ENCODE data around the gene PPIL1. TPM values are rescaled to one million over a fixed set of nuclear protein-coding genes. Genes with fewer than 3 reads are reported as not detected.

The PPIL1 gene
- total RNA-seq, 1 donor from 2014 or later: 24.0 TPM

DNA sequence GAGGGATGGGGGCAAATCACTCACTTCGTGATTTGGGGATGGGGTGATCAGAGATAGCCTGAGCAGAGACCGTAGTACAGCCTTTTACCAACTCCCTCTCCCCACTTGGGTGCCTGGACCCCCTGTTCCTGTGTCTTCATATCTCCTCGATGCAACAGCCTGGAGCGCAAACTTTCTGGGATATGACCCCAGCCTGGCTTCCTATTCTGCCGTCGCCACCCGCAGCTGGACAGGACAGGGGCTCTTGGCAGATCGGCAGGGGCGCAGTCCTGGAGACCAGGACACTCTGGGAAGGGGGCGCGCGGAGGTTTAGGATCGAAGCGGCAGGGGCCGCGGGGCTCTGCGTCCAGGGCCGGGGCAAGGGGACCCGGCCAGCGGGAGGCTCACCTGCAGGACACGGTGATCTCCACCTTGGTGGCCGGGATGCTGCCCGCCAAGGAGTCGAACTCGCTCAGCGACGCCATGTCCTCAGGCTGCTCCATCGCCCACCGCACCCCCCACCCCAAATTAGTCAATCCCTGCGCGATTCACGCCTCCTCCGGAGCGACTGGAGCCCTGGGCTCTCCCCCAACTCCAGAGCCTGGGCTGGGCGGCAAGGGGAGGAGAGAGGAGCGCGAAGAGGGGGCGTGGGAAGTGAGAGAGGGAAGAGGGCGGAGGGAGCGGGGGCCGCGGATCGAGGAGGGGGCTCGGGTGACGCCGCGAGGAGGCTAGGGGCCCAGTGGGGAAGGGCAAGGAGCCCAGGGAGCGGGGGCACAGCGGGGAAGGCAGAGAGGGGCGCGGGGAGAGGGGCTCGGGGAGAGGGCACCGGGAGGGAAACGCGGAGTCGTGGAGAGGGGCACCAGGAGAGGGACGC, 35.5 kb downstream of the PPIL1 start, which contains the start of gene CPNE5:
Gene CPNE5, minus strand, starts transcription at position 549 of the 853 bp plus-strand sequence. Its CDS starts 67 bp downstream, at position 482.
- H3K36me3 ChIP-seq (ENCODE audit: control insufficient read depth in 3 of 3, insufficient read depth in 3 of 3, low read length in 3 of 3): no peaks in the 10 kb centered on the region
- H3K9me3 ChIP-seq (ENCODE audit: control insufficient read depth in 3 of 3, low read length in 3 of 3): no peaks in the 10 kb centered on the region
- H3K27me3 ChIP-seq (ENCODE audit: control insufficient read depth in 3 of 3, insufficient read depth in 3 of 3, low read length in 3 of 3): peaks cover 0 to 7% (median 0%) of the 10 kb centered on the region in 3 donors
- H3K27ac ChIP-seq (ENCODE audit: low read depth, low read length): no peak within 1 kb of the TSS
- H3K4me3 ChIP-seq (ENCODE audit: low read length in 3 of 3): peak within 1 kb of the TSS; percentile 58 to 61 (median 59)
- H3K9ac ChIP-seq (ENCODE audit: low read depth in 1 of 3, low read length in 3 of 3): peak within 1 kb of the TSS in 2 of 3 donors; percentile 59 to 69
- H3K4me1 ChIP-seq (ENCODE audit: control insufficient read depth in 3 of 3, insufficient read depth in 3 of 3, low read length in 3 of 3): peaks cover 32 to 42% (median 34%) of the 10 kb centered on the region in 3 donors

DNA sequence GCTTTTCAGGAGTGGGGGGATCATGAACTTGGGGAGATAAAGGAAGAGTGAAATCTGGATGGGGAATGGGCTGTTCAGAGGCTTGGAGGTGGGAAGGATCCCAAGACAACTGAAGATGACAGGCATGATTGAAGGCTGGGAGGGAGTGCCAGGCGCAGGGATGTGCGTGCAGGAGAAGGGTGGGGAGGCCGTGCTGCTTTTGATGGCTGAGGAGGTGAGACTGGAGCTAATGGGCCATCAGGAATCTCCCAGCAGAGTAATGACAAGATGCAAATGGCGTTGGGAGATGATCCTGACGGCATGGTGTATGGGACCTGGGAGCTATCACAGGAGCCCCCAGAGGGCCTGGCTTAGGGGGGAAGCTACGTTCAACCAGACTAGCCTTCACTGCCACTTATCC, 36.9 kb downstream of the PPIL1 start:
- Histone ChIP-seq H3K9me3 (ENCODE audit: control insufficient read depth in 3 of 3, low read length in 3 of 3) (no peaks in the 10 kb centered on the region), H3K27ac (ENCODE audit: low read depth, low read length) (no peak overlapping the region), H3K9ac (ENCODE audit: low read depth in 1 of 3, low read length in 3 of 3) (no peak overlapping the region), H3K4me3 (ENCODE audit: low read length in 3 of 3) (no peak overlapping the region), H3K27me3 (ENCODE audit: control insufficient read depth in 3 of 3, insufficient read depth in 3 of 3, low read length in 3 of 3) (peaks cover 0 to 7% (median 0%) of the 10 kb centered on the region in 3 donors), H3K4me1 (ENCODE audit: control insufficient read depth in 3 of 3, insufficient read depth in 3 of 3, low read length in 3 of 3) (peaks cover 23 to 29% (median 23%) of the 10 kb centered on the region in 3 donors), H3K36me3 (ENCODE audit: control insufficient read depth in 3 of 3, insufficient read depth in 3 of 3, low read length in 3 of 3) (no peaks in the 10 kb centered on the region)

DNA sequence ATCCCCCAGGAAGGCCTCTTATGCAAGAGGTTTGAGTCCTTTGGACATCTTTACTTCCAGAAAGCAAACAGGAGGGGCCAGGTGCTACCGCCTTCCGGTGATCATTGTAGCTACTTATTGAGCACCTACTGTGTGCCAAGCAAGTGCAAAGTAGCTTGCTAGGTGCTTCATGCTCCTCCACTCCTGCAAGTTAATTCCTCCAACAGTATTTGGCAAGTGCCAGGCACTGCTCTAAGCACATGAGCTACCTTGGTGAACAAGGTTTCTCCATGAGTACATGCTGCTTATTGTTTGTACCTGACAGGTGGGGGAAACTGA, 37.6 kb downstream of the PPIL1 start:
- no peak overlapping the region for H3K4me3 ChIP-seq (ENCODE audit: low read length in 3 of 3)
- no peak overlapping the region for H3K27ac ChIP-seq (ENCODE audit: low read depth, low read length)
- peaks cover 0 to 7% (median 0%) of the 10 kb centered on the region in 3 donors for H3K27me3 ChIP-seq (ENCODE audit: control insufficient read depth in 3 of 3, insufficient read depth in 3 of 3, low read length in 3 of 3)
- no peaks in the 10 kb centered on the region for H3K36me3 ChIP-seq (ENCODE audit: control insufficient read depth in 3 of 3, insufficient read depth in 3 of 3, low read length in 3 of 3)
- no peaks in the 10 kb centered on the region for H3K9me3 ChIP-seq (ENCODE audit: control insufficient read depth in 3 of 3, low read length in 3 of 3)
- H3K9ac ChIP-seq (ENCODE audit: low read depth in 1 of 3, low read length in 3 of 3): no peak overlapping the region
- H3K4me1 ChIP-seq (ENCODE audit: control insufficient read depth in 3 of 3, insufficient read depth in 3 of 3, low read length in 3 of 3): peaks cover 20 to 23% (median 20%) of the 10 kb centered on the region in 3 donors

DNA sequence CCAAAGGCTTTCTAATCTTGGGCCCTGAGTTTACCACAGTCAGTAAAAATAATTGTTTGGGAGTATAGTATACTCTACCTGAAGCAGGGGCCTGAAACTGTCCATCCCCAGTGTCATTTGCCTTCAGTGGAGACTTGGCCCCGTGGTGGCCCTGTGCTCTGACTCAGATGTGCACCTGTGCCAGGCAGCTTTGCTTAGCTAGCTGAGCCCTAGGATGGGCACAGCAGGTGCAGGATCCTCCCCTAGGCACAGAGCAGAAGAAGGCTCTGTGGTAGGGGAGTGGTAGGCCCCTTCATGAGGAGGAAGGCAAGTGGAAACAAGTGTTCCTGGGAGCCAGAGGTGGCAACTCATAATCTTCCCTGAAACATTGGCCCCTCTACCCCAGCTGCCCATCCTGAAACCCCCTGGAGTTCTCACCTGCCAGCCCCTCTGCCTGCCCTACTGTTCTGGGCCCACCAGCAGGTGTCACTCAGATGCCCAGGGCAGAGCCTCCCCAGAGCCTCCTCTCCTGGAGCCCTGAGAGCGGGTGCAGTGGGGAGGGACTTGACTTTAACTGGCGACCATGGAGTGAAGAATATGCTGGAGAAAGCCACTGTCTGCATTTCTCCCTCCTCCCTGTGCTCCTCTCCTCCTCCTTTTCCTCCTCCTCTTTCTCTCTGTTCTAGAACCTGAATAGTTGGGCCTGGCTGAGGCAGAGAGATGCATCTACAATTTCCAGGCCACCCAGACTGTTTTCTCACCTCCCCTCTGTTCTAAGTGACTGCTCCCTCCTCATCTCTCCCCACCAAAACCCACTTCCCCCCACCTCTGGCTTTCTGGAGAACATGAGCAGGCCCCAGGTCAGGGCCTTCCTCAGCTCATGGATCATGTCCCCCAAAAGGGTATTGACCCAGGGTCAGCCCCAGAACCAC, 38.2 kb downstream of the PPIL1 start:
- H3K4me3 ChIP-seq (ENCODE audit: low read length in 3 of 3): no peak overlapping the region
- H3K36me3 ChIP-seq (ENCODE audit: control insufficient read depth in 3 of 3, insufficient read depth in 3 of 3, low read length in 3 of 3): no peaks in the 10 kb centered on the region
- peaks cover 0 to 7% (median 0%) of the 10 kb centered on the region in 3 donors for H3K27me3 ChIP-seq (ENCODE audit: control insufficient read depth in 3 of 3, insufficient read depth in 3 of 3, low read length in 3 of 3)
- no peak overlapping the region for H3K9ac ChIP-seq (ENCODE audit: low read depth in 1 of 3, low read length in 3 of 3)
- no peak overlapping the region for H3K27ac ChIP-seq (ENCODE audit: low read depth, low read length)
- H3K9me3 ChIP-seq (ENCODE audit: control insufficient read depth in 3 of 3, low read length in 3 of 3): no peaks in the 10 kb centered on the region
- peaks cover 16 to 18% (median 17%) of the 10 kb centered on the region in 3 donors for H3K4me1 ChIP-seq (ENCODE audit: control insufficient read depth in 3 of 3, insufficient read depth in 3 of 3, low read length in 3 of 3)

DNA sequence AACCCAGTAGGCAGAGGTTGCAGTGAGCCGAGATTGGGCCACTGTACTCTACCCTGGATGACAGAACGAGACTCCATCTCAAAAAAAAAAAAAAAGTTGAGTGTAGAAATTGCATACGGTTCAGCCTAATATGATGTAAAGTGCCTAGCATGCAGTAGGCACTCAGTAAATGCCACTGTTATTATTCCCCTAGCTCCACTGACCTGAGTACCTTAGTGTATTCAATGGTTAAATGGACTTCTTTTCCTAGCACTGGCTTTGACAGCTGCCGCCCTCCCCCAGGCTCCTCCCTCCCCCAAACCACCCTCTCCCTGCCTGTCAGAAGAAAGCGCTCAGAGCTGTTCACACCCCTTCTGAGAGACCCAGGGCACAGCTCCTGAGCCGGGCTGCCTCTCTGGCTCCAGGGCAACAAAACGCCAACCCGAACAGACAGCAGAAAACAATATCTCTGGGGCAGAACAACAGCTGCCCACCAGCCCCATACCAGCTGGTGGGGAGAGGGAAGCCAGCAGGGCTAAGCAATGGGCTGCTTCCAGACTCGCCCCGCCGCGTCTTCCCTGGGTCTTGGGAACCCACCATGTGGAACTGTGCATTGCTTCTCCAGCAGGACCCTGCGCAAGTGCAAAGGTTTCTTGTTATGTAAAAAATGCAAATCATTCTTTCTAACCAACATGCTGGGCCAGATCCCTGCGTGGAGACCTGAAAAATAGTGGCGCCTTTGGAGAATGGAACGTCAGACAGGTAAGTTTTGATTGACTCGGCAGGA, 39.8 kb downstream of the PPIL1 start:
- Histone ChIP-seq H3K9me3 (ENCODE audit: control insufficient read depth in 3 of 3, low read length in 3 of 3) (no peaks in the 10 kb centered on the region), H3K27ac (ENCODE audit: low read depth, low read length) (no peak overlapping the region), H3K4me1 (ENCODE audit: control insufficient read depth in 3 of 3, insufficient read depth in 3 of 3, low read length in 3 of 3) (peaks cover 13 to 14% (median 13%) of the 10 kb centered on the region in 3 donors), H3K36me3 (ENCODE audit: control insufficient read depth in 3 of 3, insufficient read depth in 3 of 3, low read length in 3 of 3) (no peaks in the 10 kb centered on the region), H3K27me3 (ENCODE audit: control insufficient read depth in 3 of 3, insufficient read depth in 3 of 3, low read length in 3 of 3) (peaks cover 0 to 7% (median 0%) of the 10 kb centered on the region in 3 donors), H3K9ac (ENCODE audit: low read depth in 1 of 3, low read length in 3 of 3) (no peak overlapping the region), H3K4me3 (ENCODE audit: low read length in 3 of 3) (no peak overlapping the region)

DNA sequence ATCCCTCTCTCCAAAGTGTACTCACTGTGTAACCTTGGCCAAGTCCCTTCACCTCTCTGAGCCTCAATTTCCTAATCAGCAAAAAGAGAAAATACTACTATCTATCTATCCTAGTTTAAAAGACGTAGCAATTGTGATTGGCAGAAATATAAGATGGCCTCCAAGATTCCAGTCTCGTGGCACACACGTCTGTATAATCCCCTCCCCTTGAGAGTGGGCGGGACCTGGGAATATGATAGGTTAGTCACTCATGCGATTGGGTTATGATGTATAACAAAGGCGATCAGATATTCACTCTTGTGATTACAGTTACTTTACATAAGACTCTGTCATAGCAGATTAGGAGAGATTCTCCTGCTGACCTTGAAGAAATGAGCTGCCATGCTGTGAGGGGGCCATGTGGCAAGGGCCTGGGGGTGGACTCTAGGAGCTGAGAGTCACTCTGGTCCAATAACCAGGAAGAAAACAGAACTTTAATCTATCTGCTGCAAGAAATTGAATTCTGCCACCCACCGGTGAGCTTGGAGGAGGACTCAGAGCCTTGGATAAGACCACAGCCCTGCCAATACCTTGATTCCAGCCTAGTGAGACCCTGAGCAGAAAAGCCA, 41.3 kb downstream of the PPIL1 start:
- H3K9ac ChIP-seq (ENCODE audit: low read depth in 1 of 3, low read length in 3 of 3): no peak overlapping the region
- H3K36me3 ChIP-seq (ENCODE audit: control insufficient read depth in 3 of 3, insufficient read depth in 3 of 3, low read length in 3 of 3): no peaks in the 10 kb centered on the region
- H3K27me3 ChIP-seq (ENCODE audit: control insufficient read depth in 3 of 3, insufficient read depth in 3 of 3, low read length in 3 of 3): no peaks in the 10 kb centered on the region
- H3K27ac ChIP-seq (ENCODE audit: low read depth, low read length): no peak overlapping the region
- H3K9me3 ChIP-seq (ENCODE audit: control insufficient read depth in 3 of 3, low read length in 3 of 3): no peaks in the 10 kb centered on the region
- H3K4me1 ChIP-seq (ENCODE audit: control insufficient read depth in 3 of 3, insufficient read depth in 3 of 3, low read length in 3 of 3): peaks cover 12 to 14% (median 14%) of the 10 kb centered on the region in 3 donors
- no peak overlapping the region for H3K4me3 ChIP-seq (ENCODE audit: low read length in 3 of 3)

DNA sequence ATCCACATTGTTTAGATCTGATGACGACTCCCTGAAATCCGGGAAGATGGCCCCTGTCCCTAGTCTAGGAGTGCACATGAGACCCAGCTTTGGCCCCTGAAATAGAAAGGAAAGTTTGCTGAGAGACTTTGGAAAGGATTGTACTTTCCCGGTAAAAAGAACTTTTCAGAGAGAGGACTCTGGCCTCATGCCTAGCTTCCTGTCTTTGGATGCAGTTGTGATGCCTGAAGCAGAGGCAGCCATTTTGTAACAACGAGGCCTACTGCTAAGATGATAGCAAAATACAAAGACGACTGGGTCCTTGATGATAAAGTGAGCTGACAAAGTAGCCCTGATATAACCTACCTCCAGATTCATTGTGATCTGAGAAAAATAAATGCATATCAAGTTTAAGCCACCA, 42.3 kb downstream of the PPIL1 start:
- Histone ChIP-seq H3K27ac (ENCODE audit: low read depth, low read length) (no peak overlapping the region), H3K4me3 (ENCODE audit: low read length in 3 of 3) (no peak overlapping the region), H3K36me3 (ENCODE audit: control insufficient read depth in 3 of 3, insufficient read depth in 3 of 3, low read length in 3 of 3) (no peaks in the 10 kb centered on the region), H3K9ac (ENCODE audit: low read depth in 1 of 3, low read length in 3 of 3) (no peak overlapping the region), H3K27me3 (ENCODE audit: control insufficient read depth in 3 of 3, insufficient read depth in 3 of 3, low read length in 3 of 3) (no peaks in the 10 kb centered on the region), H3K9me3 (ENCODE audit: control insufficient read depth in 3 of 3, low read length in 3 of 3) (no peaks in the 10 kb centered on the region), H3K4me1 (ENCODE audit: control insufficient read depth in 3 of 3, insufficient read depth in 3 of 3, low read length in 3 of 3) (peaks cover 15 to 24% (median 23%) of the 10 kb centered on the region in 3 donors)

DNA sequence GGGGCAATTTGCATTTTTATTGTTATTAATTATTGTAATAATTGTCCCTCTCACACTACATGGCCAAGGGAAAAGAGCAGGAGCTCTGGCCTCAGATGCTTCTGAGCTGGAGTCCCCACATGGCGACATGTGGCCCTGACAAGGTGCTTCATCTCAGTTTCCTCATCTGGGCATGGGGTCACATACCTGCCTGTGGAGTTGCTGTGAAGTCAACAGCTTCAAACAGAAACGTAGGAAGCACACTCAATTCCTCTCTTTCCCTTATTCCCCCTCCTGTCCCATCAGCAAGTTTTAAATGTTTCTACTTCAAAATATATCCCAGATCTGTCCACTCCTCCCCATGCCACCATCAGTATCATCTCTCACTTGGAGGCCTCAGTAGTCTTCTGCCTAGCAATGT, 44.0 kb downstream of the PPIL1 start:
- Histone ChIP-seq H3K36me3 (ENCODE audit: control insufficient read depth in 3 of 3, insufficient read depth in 3 of 3, low read length in 3 of 3) (no peaks in the 10 kb centered on the region), H3K9ac (ENCODE audit: low read depth in 1 of 3, low read length in 3 of 3) (peak overlapping the region in 2 of 3 donors; percentile 46 to 61), H3K4me3 (ENCODE audit: low read length in 3 of 3) (no peak overlapping the region), H3K27me3 (ENCODE audit: control insufficient read depth in 3 of 3, insufficient read depth in 3 of 3, low read length in 3 of 3) (no peaks in the 10 kb centered on the region), H3K4me1 (ENCODE audit: control insufficient read depth in 3 of 3, insufficient read depth in 3 of 3, low read length in 3 of 3) (peaks cover 24 to 39% (median 35%) of the 10 kb centered on the region in 3 donors), H3K9me3 (ENCODE audit: control insufficient read depth in 3 of 3, low read length in 3 of 3) (no peaks in the 10 kb centered on the region), H3K27ac (ENCODE audit: low read depth, low read length) (no peak overlapping the region)

DNA sequence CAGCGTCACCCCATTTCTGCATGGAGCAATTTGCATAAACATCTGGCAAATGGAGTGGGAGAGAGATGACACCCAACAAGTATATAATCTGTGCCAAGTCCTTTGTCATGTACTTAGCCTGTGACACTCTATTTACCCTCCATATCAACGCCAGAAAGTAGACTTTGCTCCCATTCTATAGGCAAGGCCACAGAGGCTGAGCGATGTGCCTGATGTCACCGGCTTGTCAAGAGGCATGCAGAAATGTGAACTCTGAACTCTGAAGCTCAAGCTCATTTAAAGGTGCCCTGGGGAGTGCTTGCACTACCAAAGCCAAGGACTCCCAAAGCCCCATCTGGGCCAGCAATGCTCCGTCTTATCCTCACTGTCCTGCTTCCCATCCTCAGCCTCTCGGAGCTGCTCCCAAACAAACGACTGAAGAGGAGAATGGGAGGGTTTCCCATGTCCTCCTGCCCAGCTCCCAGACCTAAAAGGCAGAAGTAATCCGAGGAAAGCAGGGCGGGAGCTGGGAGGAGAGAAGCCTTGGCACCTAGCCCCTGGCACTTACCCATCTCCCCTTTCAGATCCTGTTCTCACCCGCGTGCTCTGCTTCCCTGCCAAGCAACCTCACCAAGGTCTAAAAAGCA, 44.6 kb downstream of the PPIL1 start:
- H3K4me3 ChIP-seq (ENCODE audit: low read length in 3 of 3): peak overlapping the region; percentile 18 to 49 (median 35)
- H3K9ac ChIP-seq (ENCODE audit: low read depth in 1 of 3, low read length in 3 of 3): peak overlapping the region; percentile 46 to 61 (median 47)
- no peak overlapping the region for H3K27ac ChIP-seq (ENCODE audit: low read depth, low read length)
- H3K27me3 ChIP-seq (ENCODE audit: control insufficient read depth in 3 of 3, insufficient read depth in 3 of 3, low read length in 3 of 3): no peaks in the 10 kb centered on the region
- H3K9me3 ChIP-seq (ENCODE audit: control insufficient read depth in 3 of 3, low read length in 3 of 3): no peaks in the 10 kb centered on the region
- peaks cover 27 to 44% (median 35%) of the 10 kb centered on the region in 3 donors for H3K4me1 ChIP-seq (ENCODE audit: control insufficient read depth in 3 of 3, insufficient read depth in 3 of 3, low read length in 3 of 3)
- no peaks in the 10 kb centered on the region for H3K36me3 ChIP-seq (ENCODE audit: control insufficient read depth in 3 of 3, insufficient read depth in 3 of 3, low read length in 3 of 3)
